ENCODE data around the gene SRGN.

DNA sequence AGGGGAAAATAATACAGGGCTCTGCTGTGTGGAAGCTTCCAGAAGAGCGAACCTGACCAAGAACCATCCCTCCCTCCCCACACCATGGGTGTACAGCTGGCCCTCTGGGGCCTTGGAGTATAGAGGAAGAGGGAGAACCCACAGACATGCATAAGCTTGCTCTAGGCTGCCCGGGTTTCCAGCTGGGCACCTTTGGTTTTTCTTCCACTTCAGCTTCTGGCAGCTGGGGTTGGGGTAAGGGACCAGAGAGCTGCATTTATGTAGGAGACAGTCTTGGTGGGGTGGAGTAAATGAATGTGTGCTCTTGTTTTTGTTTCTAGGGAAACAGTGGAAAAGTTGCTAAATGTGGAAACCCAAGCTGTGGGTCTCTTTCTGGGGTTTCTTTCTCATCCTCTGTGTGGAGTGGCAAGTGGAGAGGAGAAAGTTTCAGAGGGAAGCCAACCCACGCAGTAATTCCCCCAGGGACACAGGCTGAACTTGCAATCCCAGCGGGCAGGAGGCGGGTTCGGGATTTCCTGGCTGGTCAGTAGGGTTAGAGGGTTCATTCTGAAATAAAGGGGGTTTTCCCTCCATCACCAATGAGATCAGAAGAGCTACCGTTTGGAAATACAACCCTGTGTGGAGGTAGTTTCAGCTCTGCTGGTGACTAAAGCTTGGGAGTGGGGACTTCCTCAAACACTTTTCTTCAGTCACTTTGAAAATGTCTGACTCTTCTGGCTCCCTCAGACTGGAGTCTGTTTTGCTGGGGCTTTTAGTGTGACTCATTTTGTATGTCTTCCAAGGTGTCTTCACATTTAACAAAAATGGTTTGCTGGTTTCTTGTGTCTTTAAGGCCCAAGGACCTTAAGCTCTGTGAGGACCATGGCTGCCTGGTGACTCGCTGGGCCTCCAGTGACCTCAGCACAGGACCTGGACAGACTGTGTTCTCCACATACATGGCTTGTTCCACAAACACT is 22.2 kb upstream of the SRGN start:
- TF ChIP-seq CTCF (IDR thresholded peaks at IDR 0.05; ENCODE audit: insufficient read depth, low read length) (no peak), GABPA (IDR thresholded peaks at IDR 0.05; ENCODE audit: low read depth) (no peak)
- TF ChIP-seq, protein P1, sequence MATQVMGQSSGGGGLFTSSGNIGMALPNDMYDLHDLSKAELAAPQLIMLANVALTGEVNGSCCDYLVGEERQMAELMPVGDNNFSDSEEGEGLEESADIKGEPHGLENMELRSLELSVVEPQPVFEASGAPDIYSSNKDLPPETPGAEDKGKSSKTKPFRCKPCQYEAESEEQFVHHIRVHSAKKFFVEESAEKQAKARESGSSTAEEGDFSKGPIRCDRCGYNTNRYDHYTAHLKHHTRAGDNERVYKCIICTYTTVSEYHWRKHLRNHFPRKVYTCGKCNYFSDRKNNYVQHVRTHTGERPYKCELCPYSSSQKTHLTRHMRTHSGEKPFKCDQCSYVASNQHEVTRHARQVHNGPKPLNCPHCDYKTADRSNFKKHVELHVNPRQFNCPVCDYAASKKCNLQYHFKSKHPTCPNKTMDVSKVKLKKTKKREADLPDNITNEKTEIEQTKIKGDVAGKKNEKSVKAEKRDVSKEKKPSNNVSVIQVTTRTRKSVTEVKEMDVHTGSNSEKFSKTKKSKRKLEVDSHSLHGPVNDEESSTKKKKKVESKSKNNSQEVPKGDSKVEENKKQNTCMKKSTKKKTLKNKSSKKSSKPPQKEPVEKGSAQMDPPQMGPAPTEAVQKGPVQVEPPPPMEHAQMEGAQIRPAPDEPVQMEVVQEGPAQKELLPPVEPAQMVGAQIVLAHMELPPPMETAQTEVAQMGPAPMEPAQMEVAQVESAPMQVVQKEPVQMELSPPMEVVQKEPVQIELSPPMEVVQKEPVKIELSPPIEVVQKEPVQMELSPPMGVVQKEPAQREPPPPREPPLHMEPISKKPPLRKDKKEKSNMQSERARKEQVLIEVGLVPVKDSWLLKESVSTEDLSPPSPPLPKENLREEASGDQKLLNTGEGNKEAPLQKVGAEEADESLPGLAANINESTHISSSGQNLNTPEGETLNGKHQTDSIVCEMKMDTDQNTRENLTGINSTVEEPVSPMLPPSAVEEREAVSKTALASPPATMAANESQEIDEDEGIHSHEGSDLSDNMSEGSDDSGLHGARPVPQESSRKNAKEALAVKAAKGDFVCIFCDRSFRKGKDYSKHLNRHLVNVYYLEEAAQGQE (IDR thresholded peaks at IDR 0.05; ENCODE audit: insufficient replicate concordance, low read depth) = no peak

Measured in HL-60 (cell line).